ENCODE results near the gene MAP4K2.

DNA sequence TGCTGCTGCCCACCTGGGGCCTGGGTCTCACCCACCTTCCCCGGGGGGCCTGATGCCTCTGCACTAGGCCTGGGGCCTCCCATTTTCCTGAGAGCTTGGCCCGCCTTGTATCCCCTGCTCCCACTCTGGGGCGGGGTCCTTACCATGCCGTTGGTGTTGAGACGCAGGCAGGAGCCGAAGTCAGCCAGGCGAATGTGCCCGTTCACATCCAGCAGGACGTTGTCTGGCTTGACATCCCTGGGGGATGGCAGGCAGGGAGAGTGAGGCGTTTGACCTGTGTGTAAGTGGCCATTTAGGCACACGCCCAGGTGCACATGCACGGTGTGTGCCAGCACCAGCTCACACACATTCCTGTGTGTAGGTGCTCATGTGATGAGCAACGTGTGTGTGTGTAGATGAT lies 36.3 kb upstream of the MAP4K2 start:
- TF ChIP-seq CTCF (conservative IDR thresholded peaks at IDR 0.05; ENCODE audit: low read depth, low read length) (no peak), BHLHE40 (IDR thresholded peaks at IDR 0.05; ENCODE audit: low read depth, low read length) (no peak), POLR2A (IDR thresholded peaks at IDR 0.05; ENCODE audit: low read depth, low read length) (no peak), RFX5 (IDR thresholded peaks at IDR 0.05; ENCODE audit: low read depth, low read length) (no peak), FOS (IDR thresholded peaks at IDR 0.05; ENCODE audit: low read depth, low read length) (no peak), MAZ (IDR thresholded peaks at IDR 0.05; ENCODE audit: borderline replicate concordance, low read depth, low read length) (no peak)

All from IMR-90 (cell line).